ENCODE measurements around the gene OCA2. TPM values are rescaled to one million over a fixed set of nuclear protein-coding genes. Genes with fewer than 3 reads are reported as not detected.
"Not testable (repeated sequence)": the region's sequence is repeated elsewhere in the genome, so short reads cannot be mapped to it uniquely, and the experiment has no call there.

Gene OCA2
- total RNA-seq, 1 experiment from 2014 or later: 0.31 TPM

- H3K4me3 Mint-ChIP-seq: no peak overlapping the region
- Histone ChIP-seq H3K4me2 (ENCODE audit: insufficient read depth, insufficient read length, low read length) (no peak overlapping the region), H2BK5ac (ENCODE audit: insufficient read length, low read length) (no peak overlapping the region), H3K4ac (ENCODE audit: low read depth, low read length) (no peak overlapping the region), H2AK5ac (ENCODE audit: insufficient read length, low read length) (no peak overlapping the region), H3K18ac (ENCODE audit: insufficient read length, low read depth, low read length) (no peak overlapping the region), H3K23me2 (ENCODE audit: insufficient read length, low read depth, low read length, poor library complexity, severe bottlenecking) (no peaks in the 10 kb centered on the region), H3K14ac (ENCODE audit: insufficient read depth, low read length) (no peak overlapping the region), H2BK12ac (ENCODE audit: insufficient read length, low read depth, low read length) (no peak overlapping the region), H3T11ph (ENCODE audit: low read length) (no peak overlapping the region), H3K79me1 (ENCODE audit: insufficient read depth, low read depth, low read length, poor library complexity, severe bottlenecking) (peaks cover 9% of the 10 kb centered on the region), H2AFZ (ENCODE audit: low read length) (no peak overlapping the region), H3K23ac (ENCODE audit: insufficient read length, low read depth, low read length) (no peak overlapping the region), H2BK120ac (ENCODE audit: low read depth, low read length, poor library complexity, severe bottlenecking) (no peak overlapping the region), H3K56ac (ENCODE audit: insufficient read length, low read depth, low read length) (no peak overlapping the region), H3K27ac (ENCODE audit: insufficient read length, low read depth, low read length) (no peak overlapping the region), H3K9me3 (ENCODE audit: control insufficient read depth, low read depth, low read length) (no peaks in the 10 kb centered on the region), H3K79me2 (ENCODE audit: insufficient read depth, low read length) (0 out of 2 replicates have a peak, but pooled peaks cover 5% of the 10 kb centered on the region), H2BK15ac (ENCODE audit: low read depth, low read length) (no peak overlapping the region), H4K20me1 (ENCODE audit: control insufficient read depth, insufficient read depth, insufficient read length) (no peaks in the 10 kb centered on the region), H4K8ac (replicated peaks; ENCODE audit: insufficient read length, low read depth, low read length) (no peak overlapping the region), H3K9ac (ENCODE audit: extremely low read depth, insufficient read length, low read length) (no peak overlapping the region), H3K27me3 (ENCODE audit: insufficient read depth, low read length) (no peaks in the 10 kb centered on the region), H2BK20ac (ENCODE audit: low read depth, low read length, poor library complexity, severe bottlenecking) (no peak overlapping the region), H3K4me1 (ENCODE audit: insufficient read depth, low read length) (no peaks in the 10 kb centered on the region), H4K5ac (ENCODE audit: insufficient read length, low read depth, low read length) (no peak overlapping the region), H4K91ac (ENCODE audit: insufficient read length, low read depth, low read length) (no peak overlapping the region)
- H3K27me3 Mint-ChIP-seq (ENCODE audit: low read depth): no peaks in the 10 kb centered on the region; the same call in 1 of the 2 replicates
- DNase-seq: no peak
- TF ChIP-seq, protein P1, sequence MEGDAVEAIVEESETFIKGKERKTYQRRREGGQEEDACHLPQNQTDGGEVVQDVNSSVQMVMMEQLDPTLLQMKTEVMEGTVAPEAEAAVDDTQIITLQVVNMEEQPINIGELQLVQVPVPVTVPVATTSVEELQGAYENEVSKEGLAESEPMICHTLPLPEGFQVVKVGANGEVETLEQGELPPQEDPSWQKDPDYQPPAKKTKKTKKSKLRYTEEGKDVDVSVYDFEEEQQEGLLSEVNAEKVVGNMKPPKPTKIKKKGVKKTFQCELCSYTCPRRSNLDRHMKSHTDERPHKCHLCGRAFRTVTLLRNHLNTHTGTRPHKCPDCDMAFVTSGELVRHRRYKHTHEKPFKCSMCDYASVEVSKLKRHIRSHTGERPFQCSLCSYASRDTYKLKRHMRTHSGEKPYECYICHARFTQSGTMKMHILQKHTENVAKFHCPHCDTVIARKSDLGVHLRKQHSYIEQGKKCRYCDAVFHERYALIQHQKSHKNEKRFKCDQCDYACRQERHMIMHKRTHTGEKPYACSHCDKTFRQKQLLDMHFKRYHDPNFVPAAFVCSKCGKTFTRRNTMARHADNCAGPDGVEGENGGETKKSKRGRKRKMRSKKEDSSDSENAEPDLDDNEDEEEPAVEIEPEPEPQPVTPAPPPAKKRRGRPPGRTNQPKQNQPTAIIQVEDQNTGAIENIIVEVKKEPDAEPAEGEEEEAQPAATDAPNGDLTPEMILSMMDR (conservative IDR thresholded peaks at IDR 0.05): no peak
- H3K36me3 Mint-ChIP-seq (ENCODE audit: insufficient read depth in 1 of 3, low read depth in 3 of 3): peaks cover 56 to 70% (median 59%) of the 10 kb centered on the region in 3 experiments
- H3K27ac Mint-ChIP-seq: peak overlapping the region in 1 of 3 experiments; percentile 15; a peak in 2 of 7 replicates
- no CpG with 5 or more reads among the region's 3 CpGs for WGBS (ENCODE audit: extremely low coverage, insufficient read length, low lambda C conversion rate)
- H3K9me3 Mint-ChIP-seq: no peaks in the 10 kb centered on the region; a peak in 1 of 5 replicates
- H3K4me1 Mint-ChIP-seq: peaks cover 0 to 4% of the 10 kb centered on the region in 2 experiments; a peak in 1 of 4 replicates
Observed at GRCh38 chr15:28147801-28148200, 48.7 kb upstream of the OCA2 start.

- H3K23me2 ChIP-seq (ENCODE audit: insufficient read length, low read depth, low read length, poor library complexity, severe bottlenecking); H2BK120ac ChIP-seq (ENCODE audit: low read depth, low read length, poor library complexity, severe bottlenecking); H3K4me3 Mint-ChIP-seq; H2BK5ac ChIP-seq (ENCODE audit: insufficient read length, low read length); H3K27me3 Mint-ChIP-seq (ENCODE audit: low read depth); H3K18ac ChIP-seq (ENCODE audit: insufficient read length, low read depth, low read length); H2BK15ac ChIP-seq (ENCODE audit: low read depth, low read length); H4K8ac ChIP-seq (replicated peaks; ENCODE audit: insufficient read length, low read depth, low read length); H2AK5ac ChIP-seq (ENCODE audit: insufficient read length, low read length); H3K14ac ChIP-seq (ENCODE audit: insufficient read depth, low read length); H3K79me2 ChIP-seq (ENCODE audit: insufficient read depth, low read length); H3K79me1 ChIP-seq (ENCODE audit: insufficient read depth, low read depth, low read length, poor library complexity, severe bottlenecking); H3K4ac ChIP-seq (ENCODE audit: low read depth, low read length); H2AFZ ChIP-seq (ENCODE audit: low read length); H3K27ac Mint-ChIP-seq; DNase-seq; H4K20me1 ChIP-seq (ENCODE audit: control insufficient read depth, insufficient read depth, insufficient read length); H3K27me3 ChIP-seq (ENCODE audit: insufficient read depth, low read length); H2BK20ac ChIP-seq (ENCODE audit: low read depth, low read length, poor library complexity, severe bottlenecking); H4K91ac ChIP-seq (ENCODE audit: insufficient read length, low read depth, low read length); H3K9me3 ChIP-seq (ENCODE audit: control insufficient read depth, low read depth, low read length); H3K23ac ChIP-seq (ENCODE audit: insufficient read length, low read depth, low read length); H3K4me1 ChIP-seq (ENCODE audit: insufficient read depth, low read length); H2BK12ac ChIP-seq (ENCODE audit: insufficient read length, low read depth, low read length); H3K9me3 Mint-ChIP-seq; H3K27ac ChIP-seq (ENCODE audit: insufficient read length, low read depth, low read length); H3K4me2 ChIP-seq (ENCODE audit: insufficient read depth, insufficient read length, low read length); H3K9ac ChIP-seq (ENCODE audit: extremely low read depth, insufficient read length, low read length); H3K4me1 Mint-ChIP-seq; H3T11ph ChIP-seq (ENCODE audit: low read length); H3K56ac ChIP-seq (ENCODE audit: insufficient read length, low read depth, low read length); H4K5ac ChIP-seq (ENCODE audit: insufficient read length, low read depth, low read length): not testable (repeated sequence)
- H3K36me3 Mint-ChIP-seq (ENCODE audit: insufficient read depth in 1 of 3, low read depth in 3 of 3): peaks cover 53 to 68% (median 62%) of the 10 kb centered on the region in 3 experiments
- WGBS (ENCODE audit: extremely low coverage, insufficient read length, low lambda C conversion rate): no CpG with 5 or more reads among the region's 4 CpGs
Observed at GRCh38 chr15:28145419-28145818, 46.3 kb upstream of the OCA2 start.

Data from H9 (cell line).